HTERT RPE-1 (cell line): ENCODE measurements around the gene L3MBTL4.

Source experiments
- in situ Hi-C: fragments of 300-500 bp; cut with MboI; formaldehyde crosslinking; loops from 4 replicates; pipeline ENCODE4 v1.14.3; 2020; ENCODE audit warnings: low sequenced_read_pairs

The L3MBTL4 gene

DNA sequence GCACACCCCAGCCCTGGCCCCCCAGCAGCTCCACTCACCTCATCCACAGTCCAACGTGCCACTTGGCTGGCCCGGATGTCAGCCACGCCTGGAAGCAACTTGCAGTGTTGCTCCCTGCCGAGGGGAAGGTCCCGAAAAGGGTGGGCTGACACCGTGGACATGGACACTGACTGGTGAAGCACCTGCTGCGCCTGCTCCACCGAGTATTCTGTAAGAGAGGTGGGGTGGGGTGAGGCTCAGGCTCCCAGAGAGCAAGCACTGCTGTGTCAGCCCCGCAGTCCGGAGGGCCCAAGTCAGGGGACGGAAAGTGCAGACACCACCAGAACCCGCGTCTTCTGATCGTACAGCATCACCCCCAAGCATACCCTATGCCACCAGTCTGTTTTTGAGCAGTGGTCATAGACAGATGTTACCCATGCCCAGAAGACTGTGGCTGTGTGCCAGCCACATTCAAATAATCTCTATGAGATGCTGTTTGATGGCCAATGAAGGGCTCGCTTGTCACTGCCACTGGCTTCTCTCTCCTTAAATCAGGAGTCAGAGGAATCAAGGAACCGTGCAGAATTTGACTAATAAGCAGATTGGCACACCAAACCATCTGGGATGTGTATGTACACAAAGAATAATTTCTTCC lies 445.2 kb downstream of the L3MBTL4 start:
- in situ Hi-C loops = no loop called here

DNA sequence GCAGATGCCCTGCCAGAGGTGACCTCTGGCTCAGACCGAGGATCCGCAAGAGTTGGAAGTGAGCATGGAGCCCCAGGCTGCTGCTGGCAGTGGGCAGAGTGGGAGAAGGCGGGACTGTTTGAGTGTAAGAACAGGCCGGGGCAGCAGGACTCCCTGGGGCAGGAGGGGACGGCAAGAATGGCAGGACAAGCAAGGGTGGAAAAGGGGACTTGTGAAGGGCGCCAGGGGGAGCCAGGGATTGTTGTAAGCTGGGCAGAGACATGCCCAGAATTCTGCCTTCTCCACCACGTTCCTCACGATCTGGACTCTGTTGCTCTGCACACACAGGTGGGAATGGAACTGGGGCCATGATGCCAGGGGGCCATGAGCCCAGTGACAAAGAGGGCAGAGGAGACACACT lies 447.0 kb downstream of the L3MBTL4 start:
- in situ Hi-C loops = no loop called here

DNA sequence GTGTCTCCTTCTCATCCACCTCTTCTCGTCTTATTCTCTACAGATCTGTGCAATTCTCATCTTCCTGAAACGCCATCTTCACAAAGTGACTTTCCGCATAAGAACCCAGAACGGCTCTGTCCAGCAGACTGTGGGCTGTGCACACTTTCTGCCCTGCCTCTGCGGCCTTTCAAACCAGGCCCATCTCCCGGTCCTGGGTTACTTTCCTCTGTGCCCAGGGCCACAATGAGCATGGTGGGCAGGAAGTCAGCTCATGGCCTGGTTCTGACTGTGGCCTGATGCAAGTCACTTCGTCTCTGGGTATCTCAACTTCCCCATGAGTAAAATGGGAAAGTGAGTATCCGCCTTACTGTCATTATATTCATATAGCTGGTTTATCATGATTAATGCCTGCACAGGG lies 447.7 kb downstream of the L3MBTL4 start:
- in situ Hi-C loops = no loop called here

DNA sequence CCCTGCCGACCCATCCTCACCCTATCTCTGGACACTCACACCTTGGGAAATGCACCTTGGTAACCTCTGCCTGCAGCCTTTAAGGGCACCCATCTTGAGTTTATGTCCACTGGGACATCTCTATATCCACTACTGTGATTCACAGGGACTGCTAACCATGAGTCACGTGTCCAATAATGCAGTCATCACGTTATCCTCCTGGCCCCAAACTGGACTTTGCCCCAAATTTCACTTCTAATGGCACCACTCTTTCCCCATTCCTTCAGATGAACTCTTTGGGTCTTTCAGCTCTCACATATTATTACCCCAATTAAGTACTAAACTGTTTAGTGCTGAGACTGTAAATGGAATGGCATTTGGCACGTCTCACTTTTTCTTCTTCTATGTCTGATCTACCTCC lies 448.2 kb downstream of the L3MBTL4 start:
- in situ Hi-C loops = no loop called here

GRCh38 chr18:5964996-5965395 lies 449.7 kb downstream of the L3MBTL4 start:
- in situ Hi-C loops = no loop called here

DNA sequence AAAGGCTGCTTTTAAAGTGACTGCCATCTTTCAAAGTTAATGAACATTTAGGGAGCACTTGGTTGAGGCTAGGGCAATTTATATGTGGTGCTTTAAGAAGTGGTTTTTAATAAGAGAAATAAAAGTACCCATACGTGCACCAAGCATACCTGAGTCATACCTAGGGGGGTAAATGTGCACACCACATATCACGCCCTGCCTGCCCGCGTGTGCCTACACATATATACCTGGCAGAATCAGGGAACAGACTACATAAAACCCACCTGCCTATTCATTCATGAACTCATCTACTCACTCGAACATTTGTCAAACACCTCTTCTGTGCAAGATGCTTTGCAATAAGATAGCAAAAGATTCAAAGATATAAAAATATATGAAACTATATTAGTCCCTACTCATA lies 450.1 kb downstream of the L3MBTL4 start:
- in situ Hi-C loops = no loop called here

DNA sequence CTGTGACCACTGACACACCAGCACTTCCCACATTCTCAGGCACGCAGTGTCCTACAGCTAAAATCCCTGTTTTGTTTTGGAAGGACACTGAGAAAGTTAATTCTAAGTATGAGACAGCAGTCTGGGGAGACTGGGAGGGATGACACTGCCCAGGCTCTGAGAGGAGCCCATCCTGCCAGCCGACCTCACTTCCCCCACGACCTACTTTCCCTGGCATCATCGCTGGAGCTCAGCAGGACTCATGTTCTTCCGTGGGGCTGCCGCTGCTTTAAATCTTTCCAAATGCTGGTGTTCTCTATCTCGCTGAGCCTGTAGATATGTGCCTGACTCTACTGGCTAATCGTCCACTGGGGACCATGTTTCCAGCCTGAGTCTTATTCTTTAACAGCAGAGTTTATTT lies 450.6 kb downstream of the L3MBTL4 start:
- in situ Hi-C loops = no loop called here

- in situ Hi-C loops = no loop called here
Observed at GRCh38 chr18:5963267-5963666, 451.4 kb downstream of the L3MBTL4 start.

DNA sequence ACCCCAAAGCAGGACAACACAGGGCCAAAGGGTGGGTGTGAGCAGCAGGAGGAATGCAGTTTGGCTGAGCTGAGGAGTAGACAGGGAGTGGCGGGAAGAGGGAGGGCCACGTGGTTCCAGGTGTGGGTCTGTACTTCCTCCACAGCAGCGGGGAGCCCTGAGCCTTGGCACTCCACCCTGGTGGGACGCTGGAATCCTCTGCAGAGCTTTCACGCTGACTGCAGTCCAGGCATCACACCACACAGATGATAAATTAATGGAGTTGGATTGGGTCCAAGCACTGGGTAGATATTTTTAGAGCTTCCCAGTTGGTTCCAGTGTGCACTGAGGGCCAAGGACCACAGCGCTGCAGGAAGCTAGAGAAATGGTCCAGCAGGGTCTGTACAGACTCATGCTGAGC lies 452.3 kb downstream of the L3MBTL4 start:
- in situ Hi-C loops = no loop called here

DNA sequence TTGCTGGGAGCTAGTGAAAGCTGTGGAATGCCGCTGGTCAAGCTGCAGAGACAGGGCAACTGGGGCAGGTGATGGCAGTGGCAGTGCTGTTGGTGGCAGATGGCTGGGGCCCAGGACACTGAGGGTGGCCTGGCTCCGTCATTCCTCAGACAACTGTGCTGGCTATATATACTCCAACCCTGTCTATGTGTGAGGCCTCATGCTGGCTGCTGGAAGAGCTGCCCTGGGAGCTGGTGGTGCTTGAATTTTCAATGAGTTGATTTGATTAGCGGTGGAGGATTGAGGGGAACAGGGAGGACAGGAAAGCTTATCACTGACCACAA lies 452.9 kb downstream of the L3MBTL4 start:
- in situ Hi-C loops = no loop called here

DNA sequence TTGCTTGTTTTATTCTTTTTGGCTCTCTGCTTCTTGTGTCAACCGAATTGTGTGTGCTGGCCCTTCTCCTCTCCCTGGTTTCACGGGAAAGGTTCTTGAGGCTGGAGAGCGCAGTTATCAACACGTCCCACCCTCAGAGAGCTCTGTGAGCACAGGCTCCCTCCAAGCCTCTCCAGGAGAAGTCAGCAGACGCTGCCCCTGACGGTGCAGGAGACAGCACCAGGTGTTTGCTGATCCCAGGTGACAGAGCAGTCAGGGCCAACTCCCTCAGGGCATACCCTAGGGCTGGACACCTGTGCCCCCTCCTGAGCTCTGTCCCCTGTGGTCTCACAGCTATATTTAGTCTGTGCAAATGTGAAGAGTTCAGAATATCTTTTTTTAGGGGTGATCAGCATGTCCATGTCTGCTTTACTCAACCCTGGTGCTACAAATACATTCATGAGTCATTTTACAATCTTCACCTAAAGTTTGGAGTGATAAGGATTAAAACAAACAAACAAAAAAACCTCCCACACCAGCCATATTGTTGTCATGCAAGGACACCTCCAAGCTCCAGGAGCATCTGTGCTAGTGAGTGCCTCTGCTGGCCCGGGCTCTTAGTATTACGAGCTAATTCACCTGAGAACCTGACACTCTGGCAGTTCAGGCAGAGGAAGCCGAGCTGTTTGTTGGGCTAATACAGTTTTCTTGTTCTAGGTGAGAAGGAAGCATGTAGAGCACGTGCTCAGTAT lies 453.4 kb downstream of the L3MBTL4 start:
- in situ Hi-C loops = no loop called here

GRCh38 chr18:5958822-5959221 lies 455.9 kb downstream of the L3MBTL4 start:
- in situ Hi-C loops = no loop called here

DNA sequence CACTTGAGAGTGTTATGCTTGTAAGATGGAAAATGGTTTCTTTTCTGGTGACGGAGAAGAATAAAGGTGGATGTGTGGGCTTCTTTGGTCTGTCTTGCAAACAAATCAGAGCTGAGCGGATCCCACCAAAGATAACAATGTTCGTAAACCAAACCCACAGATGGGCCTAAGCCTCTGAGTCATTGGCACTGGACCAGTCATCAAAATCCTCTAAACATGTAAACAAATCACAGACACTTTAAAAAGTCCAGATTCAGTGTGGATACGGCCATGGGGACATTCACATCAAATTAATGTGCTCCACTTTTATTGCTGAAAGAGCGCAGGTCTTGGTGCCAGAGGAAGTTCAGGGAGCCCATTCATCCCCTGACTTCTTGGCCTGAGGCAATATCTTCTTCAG lies 458.9 kb downstream of the L3MBTL4 start:
- in situ Hi-C loops = no loop called here

DNA sequence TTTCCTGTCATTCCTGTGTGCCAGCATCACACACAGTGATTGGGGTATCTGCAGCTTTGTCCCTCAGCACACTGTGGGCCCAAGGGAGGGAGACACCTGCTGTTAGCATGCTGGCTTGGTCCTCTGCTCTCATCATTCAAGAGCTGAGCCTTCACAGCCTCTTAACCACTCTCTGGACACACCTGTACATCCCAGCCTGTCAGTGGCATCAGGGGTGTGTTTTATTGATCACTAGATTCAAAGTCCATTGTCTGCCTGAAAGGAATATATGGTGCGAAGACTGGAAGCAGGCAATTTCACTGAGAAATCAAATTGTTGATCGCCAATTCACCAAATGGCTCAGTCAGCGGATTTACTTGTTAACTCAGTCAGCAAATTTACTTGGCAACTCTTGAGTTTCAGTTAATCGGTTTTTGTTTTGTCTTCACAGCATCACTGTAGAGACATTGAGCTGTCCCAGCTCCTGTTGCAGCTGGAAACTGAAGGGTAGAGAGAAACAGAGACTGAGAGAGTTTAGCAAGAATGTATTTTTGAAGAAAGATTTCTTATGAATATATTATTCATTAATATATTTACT lies 463.1 kb downstream of the L3MBTL4 start:
- in situ Hi-C loops = no loop called here

- in situ Hi-C loops = no loop called here
Observed at GRCh38 chr18:5948781-5949180, 465.9 kb downstream of the L3MBTL4 start.

GRCh38 chr18:5948237-5948636 lies 466.5 kb downstream of the L3MBTL4 start:
- in situ Hi-C loops = no loop called here

DNA sequence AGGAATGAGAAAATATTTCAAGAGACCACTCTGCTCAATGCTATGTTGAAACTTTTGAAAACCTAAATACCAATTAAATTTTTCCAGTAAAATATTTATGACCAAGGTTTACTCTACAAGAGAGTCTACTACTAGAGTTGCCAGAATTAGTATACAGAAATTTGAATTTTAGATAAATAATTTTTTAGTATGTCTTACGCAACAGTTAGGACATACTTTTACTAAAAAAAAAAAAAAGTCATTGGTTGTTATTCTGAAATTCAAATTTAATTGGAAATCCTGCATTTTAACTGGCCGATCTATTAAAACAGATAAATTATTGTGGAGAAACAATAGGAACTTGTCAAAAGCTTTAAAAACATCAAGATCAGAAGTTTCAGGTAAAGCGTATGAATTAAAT lies 470.3 kb downstream of the L3MBTL4 start:
- in situ Hi-C loops = no loop called here

- in situ Hi-C loops = no loop called here
Observed at GRCh38 chr18:5943514-5943913, 471.2 kb downstream of the L3MBTL4 start.

DNA sequence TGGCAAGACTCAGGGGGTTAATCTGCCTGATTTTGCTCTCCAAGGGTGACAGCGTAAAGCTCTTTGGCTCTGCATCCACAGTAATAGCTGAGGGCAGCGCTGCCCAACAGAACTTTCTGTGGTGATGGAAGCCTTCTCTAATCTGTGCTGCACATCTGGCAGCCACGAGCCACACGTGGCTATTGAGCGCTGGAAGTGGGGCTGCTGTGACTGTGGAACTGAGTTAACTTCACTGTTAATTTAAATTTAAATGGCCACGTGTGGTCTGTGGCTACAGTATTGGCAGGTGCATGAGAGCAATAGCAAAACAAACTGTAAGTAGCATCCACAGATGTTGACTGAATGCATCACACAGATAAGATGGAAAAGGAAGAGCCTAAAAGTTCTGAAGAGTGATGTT lies 472.1 kb downstream of the L3MBTL4 start:
- in situ Hi-C loops = no loop called here

GRCh38 chr18:5941890-5942289 lies 472.8 kb downstream of the L3MBTL4 start:
- in situ Hi-C loops = no loop called here

GRCh38 chr18:5939801-5940667 lies 474.7 kb downstream of the L3MBTL4 start:
- in situ Hi-C loops = no loop called here

DNA sequence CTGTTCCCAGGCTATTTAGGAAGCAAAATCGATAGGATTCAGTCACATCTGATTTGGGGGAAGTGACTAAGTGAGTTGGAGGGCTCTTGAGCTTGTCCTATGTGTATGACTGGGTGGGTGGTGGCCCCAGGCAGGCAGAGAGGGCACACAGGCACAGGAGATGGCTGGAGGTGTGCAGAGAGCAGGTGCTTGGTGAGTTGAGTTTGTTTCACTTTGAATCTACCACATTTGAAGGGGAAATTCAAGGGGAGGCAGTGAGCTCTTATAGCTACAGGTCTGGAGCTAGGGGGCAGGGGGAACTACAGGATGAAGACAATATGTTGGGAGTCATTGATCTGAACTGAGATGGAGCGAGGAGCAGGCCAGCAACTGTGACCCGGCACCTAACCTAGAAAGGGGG lies 476.9 kb downstream of the L3MBTL4 start:
- in situ Hi-C loops = no loop called here
